HepG2 (cell line): ENCODE measurements around the gene TPST1. TPM values are rescaled to one million over a fixed set of nuclear protein-coding genes. Genes with fewer than 3 reads are reported as not detected.

Source experiments
- ATF3 ChIP-seq: sonication (generic); formaldehyde crosslinking; IDR thresholded peaks from 2 replicates; pipeline ENCODE4 v1.4.0; 2020; ENCODE audit warnings: missing genetic modification reagents
- E2F5 ChIP-seq: sonication (generic); formaldehyde crosslinking; conservative IDR thresholded peaks from 2 replicates; pipeline ENCODE4 v1.4.0; 2020; ENCODE audit warnings: missing genetic modification reagents
- ELF3 ChIP-seq: IDR thresholded peaks from 2 replicates; pipeline ENCODE4 v1.6.1; 2016; ENCODE audit warnings: missing genetic modification reagents, missing compliant biosample characterization
- ETS1 ChIP-seq: sonication (generic); formaldehyde crosslinking; IDR thresholded peaks from 2 replicates; pipeline ENCODE4 v1.4.0; 2020; ENCODE audit warnings: missing genetic modification reagents
- IKZF1 ChIP-seq: fragments of 450-650 bp; IDR thresholded peaks from 2 replicates; pipeline ENCODE4 v1.7.1; 2016
- MIER2 ChIP-seq: IDR thresholded peaks from 2 replicates; pipeline ENCODE4 v1.6.1; 2016; ENCODE audit warnings: missing biosample characterization, missing genetic modification reagents
- MTF1 ChIP-seq: sonication (generic); formaldehyde crosslinking; IDR thresholded peaks from 2 replicates; pipeline ENCODE4 v1.5.0; 2020; ENCODE audit warnings: missing genetic modification reagents
- NFE2L1 ChIP-seq: sonication (generic); formaldehyde crosslinking; IDR thresholded peaks from 2 replicates; pipeline ENCODE4 v1.4.0; 2020; ENCODE audit warnings: missing genetic modification reagents, mild to moderate bottlenecking, borderline replicate concordance
- NFRKB ChIP-seq: fragments of 450-650 bp; IDR thresholded peaks from 2 replicates; pipeline ENCODE4 v1.6.1; 2017
- NONO ChIP-seq, 2 experiments: fragments of 450-650 bp in 1 of 2; sonication (generic) in 1 of 2; formaldehyde crosslinking in 1 of 2; IDR thresholded peaks in 1 of 2; conservative IDR thresholded peaks in 1 of 2; 2 replicates each; pipeline versions ENCODE4 v1.6.1 to v1.8.0; 2017 to 2022; ENCODE audit warnings: mild to moderate bottlenecking in 1 of 2, missing genetic modification reagents in 1 of 2, moderate library complexity in 1 of 2
- PHF20 ChIP-seq: sonication (generic); formaldehyde crosslinking; IDR thresholded peaks from 2 replicates; pipeline ENCODE4 v1.5.0; 2020; ENCODE audit warnings: mild to moderate bottlenecking, missing genetic modification reagents
- RARA ChIP-seq: IDR thresholded peaks from 2 replicates; pipeline ENCODE4 v1.6.1; 2016; ENCODE audit warnings: missing genetic modification reagents, missing compliant biosample characterization
- RFX3 ChIP-seq: IDR thresholded peaks from 2 replicates; pipeline ENCODE4 v1.6.1; 2016; ENCODE audit warnings: missing biosample characterization, missing genetic modification reagents
- THAP9 ChIP-seq: sonication (generic); formaldehyde crosslinking; IDR thresholded peaks from 2 replicates; pipeline ENCODE4; 2020; ENCODE audit warnings: missing genetic modification reagents, mild to moderate bottlenecking, borderline replicate concordance
- ZBTB14 ChIP-seq: sonication (generic); formaldehyde crosslinking; IDR thresholded peaks from 2 replicates; pipeline ENCODE4 v1.4.0; 2020; ENCODE audit warnings: missing genetic modification reagents
- ZBTB43 ChIP-seq: sonication (generic); formaldehyde crosslinking; conservative IDR thresholded peaks from 2 replicates; pipeline ENCODE4 v1.4.0; 2020; ENCODE audit warnings: missing genetic modification reagents
- ZFP91 ChIP-seq: sonication (generic); formaldehyde crosslinking; IDR thresholded peaks from 2 replicates; pipeline ENCODE4 v1.9.0; 2022; ENCODE audit warnings: missing genetic modification reagents, mild to moderate bottlenecking, borderline replicate concordance
- ZNF337 ChIP-seq: sonication (generic); formaldehyde crosslinking; IDR thresholded peaks from 2 replicates; pipeline ENCODE4 v1.5.1; 2020; ENCODE audit warnings: missing genetic modification reagents, low read depth, mild to moderate bottlenecking, borderline replicate concordance
- ZNF468 ChIP-seq: sonication (generic); formaldehyde crosslinking; IDR thresholded peaks from 2 replicates; pipeline ENCODE4 v1.8.0; 2022; ENCODE audit warnings: mild to moderate bottlenecking, moderate library complexity, missing genetic modification reagents
- ZNF768 ChIP-seq: sonication (generic); formaldehyde crosslinking; IDR thresholded peaks from 2 replicates; pipeline ENCODE4 v1.4.0; 2020; ENCODE audit warnings: missing genetic modification reagents
- ZNF792 ChIP-seq: IDR thresholded peaks from 2 replicates; pipeline ENCODE4 v1.6.1; 2016
- polyA plus RNA-seq, 8 experiments: library from polyadenylated mRNA; depleted of rRNA in 3 of 8; stranded (reverse) in 7 of 8; unstranded in 1 of 8; fragments of >200 nt; fragmentation: Illumina TruSeq in 4 of 8; extraction: Trizol in 4 of 8; gene quantifications; 2 replicates each; pipeline versions ENCODE4 v1.2.1 to v1.2.3, GENCODE V29; 2011 to 2016; ENCODE audit warnings: low read depth in 4 of 8, missing spikeins in 1 of 8, mixed read lengths in 1 of 8; ENCODE audit not compliant: insufficient read depth in 1 of 8
- total RNA-seq, 5 experiments: library from RNA; depleted of rRNA; stranded (reverse); fragments of >200 nt; fragmentation: Illumina TruSeq; extraction: Trizol; gene quantifications; 2 replicates each; pipeline ENCODE4 v1.2.3, GENCODE V29; 2016; ENCODE audit warnings: low read depth in 1 of 5

TPST1 gene
- total and polyA plus RNA-seq, 2 of the 13 experiments (the other 11 are each of a cell fraction or from before 2014, with no cell fraction given): 24.3 to 34.1 TPM

GRCh38 chr7:66307591-66308215, 102.6 kb downstream of the TPST1 start (continued):
- TF ChIP-seq ZFP91 (CRISPR knock-in tag): no peak
- TF ChIP-seq ZBTB43 (CRISPR knock-in tag): peak; percentile 54
- TF ChIP-seq ZNF468 (CRISPR knock-in tag): no peak
- no peak for TF ChIP-seq MTF1 (CRISPR knock-in tag)
- TF ChIP-seq PHF20 (CRISPR knock-in tag): no peak
- TF ChIP-seq E2F5: no peak
- no peak for TF ChIP-seq NFRKB
- TF ChIP-seq ZBTB14: no peak
- no peak for TF ChIP-seq THAP9 (CRISPR knock-in tag)
- no peak for TF ChIP-seq NFE2L1 (CRISPR knock-in tag)
- peak; percentile 85 for TF ChIP-seq ZNF792
- no peak for TF ChIP-seq RFX3 (CRISPR knock-in tag)
- peak; percentile 38; the same call in 1 of the 2 replicates for TF ChIP-seq ZNF337 (CRISPR knock-in tag)
- TF ChIP-seq NONO (IDR thresholded peaks at IDR 0.05): no peak
- no peak for TF ChIP-seq NONO (CRISPR knock-in tag; conservative IDR thresholded peaks at IDR 0.05)
- TF ChIP-seq RARA (CRISPR knock-in tag): peak; percentile 76
- TF ChIP-seq ATF3 (CRISPR knock-in tag): peak; percentile 64
- no peak for TF ChIP-seq ETS1
- no peak for TF ChIP-seq ZNF768 (CRISPR knock-in tag)
- TF ChIP-seq MIER2 (CRISPR knock-in tag): 0 out of 2 replicates have a peak, but pooled peaks have one; percentile 58
- TF ChIP-seq ELF3 (CRISPR knock-in tag): peak; percentile 76
- no peak for TF ChIP-seq IKZF1
